ENCODE results near the gene PATJ.

DNA sequence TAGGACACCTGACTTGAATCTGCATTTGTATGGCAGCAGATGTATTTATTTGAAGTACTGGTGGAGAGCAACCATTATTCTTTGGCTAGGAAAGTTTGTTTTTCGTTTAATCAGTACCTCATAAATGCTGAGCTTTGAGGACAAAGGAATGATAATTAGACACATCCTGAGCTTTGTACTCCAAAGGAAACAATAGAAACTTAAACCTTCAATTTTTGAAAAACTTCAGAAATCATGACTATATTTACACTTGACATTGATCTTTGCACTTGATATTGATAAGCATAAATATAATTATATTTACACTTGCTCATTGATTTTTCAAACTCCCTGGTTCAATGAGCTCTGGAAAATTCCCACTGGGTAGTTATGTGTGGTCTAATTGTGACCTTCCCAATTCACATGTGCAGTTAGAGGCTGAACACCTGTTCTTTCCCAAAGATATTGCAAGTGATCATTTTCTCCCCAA, 10.7 kb downstream of the PATJ start:
- TF ChIP-seq POLR2A (IDR thresholded peaks at IDR 0.05) (no peak), POLR2AphosphoS5 (IDR thresholded peaks at IDR 0.05) (no peak)
